SK-N-SH (cell line): ENCODE measurements around the gene PTPRN.

Source experiments
- CHD2 ChIP-seq: fragments of 150-350 bp; IDR thresholded peaks from 2 replicates; pipeline ENCODE4 v1.6.1; 2018; ENCODE audit warnings: low read length; ENCODE audit not compliant: partially characterized antibody
- GABPA ChIP-seq: IDR thresholded peaks from 2 replicates; pipeline ENCODE4 v1.4.0; 2012; ENCODE audit warnings: low read depth, mild to moderate bottlenecking
- MXI1 ChIP-seq: IDR thresholded peaks from 2 replicates; pipeline ENCODE4 v1.6.1; 2012; ENCODE audit warnings: mild to moderate bottlenecking, low read depth, low read length, improper control_type of control experiment
- NFIC ChIP-seq: IDR thresholded peaks from 2 replicates; pipeline ENCODE4 v1.4.0; 2012; ENCODE audit warnings: borderline replicate concordance
- POLR2AphosphoS5 ChIP-seq: IDR thresholded peaks from 2 replicates; pipeline ENCODE4 v1.6.1; 2012; ENCODE audit warnings: low read depth, low read length
- SIN3A ChIP-seq: IDR thresholded peaks from 2 replicates; pipeline ENCODE4 v1.6.1; 2012; ENCODE audit warnings: low read depth, mild to moderate bottlenecking, low read length, moderate library complexity, borderline replicate concordance
- SMC3 ChIP-seq: IDR thresholded peaks from 2 replicates; pipeline ENCODE4 v1.6.1; 2012; ENCODE audit warnings: low read depth, low read length, improper control_type of control experiment
- TF ChIP-seq, protein P1 (sequence below): fragments of 200-600 bp; sonication (generic); IDR thresholded peaks from 2 replicates; pipeline ENCODE4 v1.6.1; 2017; ENCODE audit warnings: antibody characterized with exemption, mild to moderate bottlenecking, moderate library complexity
- TF ChIP-seq, protein P2 (sequence below): fragments of 150-350 bp; IDR thresholded peaks from 2 replicates; pipeline ENCODE4 v1.6.1; 2017; ENCODE audit warnings: antibody characterized with exemption, low read length, low read depth, borderline replicate concordance
- TF ChIP-seq, protein P3 (sequence below): IDR thresholded peaks from 2 replicates; pipeline ENCODE4 v1.6.1; 2012; ENCODE audit warnings: mild to moderate bottlenecking, low read depth, low read length, moderate library complexity
- TF ChIP-seq, protein P4 (sequence below): IDR thresholded peaks from 2 replicates; pipeline ENCODE4; 2012

DNA sequence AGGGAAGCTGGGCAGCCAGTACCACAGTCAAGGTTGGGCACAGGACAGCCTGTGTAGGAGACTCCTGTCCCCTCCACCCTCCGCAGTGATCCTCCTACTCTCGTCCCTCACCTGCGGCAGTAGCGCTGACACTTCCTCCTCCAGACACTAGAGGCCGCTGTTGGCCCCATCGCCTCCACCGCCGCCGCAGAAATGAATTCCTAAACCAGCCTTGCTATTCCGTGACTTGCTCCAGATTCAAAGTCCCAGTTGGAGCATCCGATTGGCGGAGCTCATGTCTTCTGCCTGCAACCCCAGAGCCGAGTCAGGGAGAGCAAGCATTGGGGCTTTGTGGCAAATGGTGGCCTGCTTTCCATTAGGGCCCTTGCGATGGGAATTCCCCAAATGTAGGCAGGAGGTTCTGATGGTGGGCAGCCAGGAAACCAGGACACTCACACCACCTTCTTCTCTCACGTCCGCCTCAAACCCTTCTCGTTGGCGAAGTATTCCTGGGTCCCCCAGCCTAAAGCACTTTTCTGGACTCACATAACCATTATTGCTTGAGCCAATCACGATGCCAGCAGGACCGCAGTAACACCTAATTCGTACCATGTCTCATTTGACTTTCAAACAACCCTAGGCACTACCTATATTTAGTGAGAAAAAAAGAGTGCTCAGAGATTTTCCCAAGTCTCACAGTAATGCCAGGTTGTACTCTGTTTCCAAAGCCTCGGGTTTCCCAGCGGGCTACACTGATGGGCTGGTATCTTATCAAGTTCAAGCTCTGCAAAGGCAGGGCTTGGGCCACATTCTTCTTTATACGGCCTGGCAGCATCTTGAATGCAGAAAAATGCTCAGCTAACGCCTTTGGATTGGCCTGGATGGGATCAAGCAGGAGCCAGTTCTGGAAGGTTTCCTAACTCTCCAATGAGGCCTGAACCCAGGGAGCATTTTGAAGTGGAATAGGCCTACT lies 31.2 kb downstream of the PTPRN start:
- TF ChIP-seq, protein P1, sequence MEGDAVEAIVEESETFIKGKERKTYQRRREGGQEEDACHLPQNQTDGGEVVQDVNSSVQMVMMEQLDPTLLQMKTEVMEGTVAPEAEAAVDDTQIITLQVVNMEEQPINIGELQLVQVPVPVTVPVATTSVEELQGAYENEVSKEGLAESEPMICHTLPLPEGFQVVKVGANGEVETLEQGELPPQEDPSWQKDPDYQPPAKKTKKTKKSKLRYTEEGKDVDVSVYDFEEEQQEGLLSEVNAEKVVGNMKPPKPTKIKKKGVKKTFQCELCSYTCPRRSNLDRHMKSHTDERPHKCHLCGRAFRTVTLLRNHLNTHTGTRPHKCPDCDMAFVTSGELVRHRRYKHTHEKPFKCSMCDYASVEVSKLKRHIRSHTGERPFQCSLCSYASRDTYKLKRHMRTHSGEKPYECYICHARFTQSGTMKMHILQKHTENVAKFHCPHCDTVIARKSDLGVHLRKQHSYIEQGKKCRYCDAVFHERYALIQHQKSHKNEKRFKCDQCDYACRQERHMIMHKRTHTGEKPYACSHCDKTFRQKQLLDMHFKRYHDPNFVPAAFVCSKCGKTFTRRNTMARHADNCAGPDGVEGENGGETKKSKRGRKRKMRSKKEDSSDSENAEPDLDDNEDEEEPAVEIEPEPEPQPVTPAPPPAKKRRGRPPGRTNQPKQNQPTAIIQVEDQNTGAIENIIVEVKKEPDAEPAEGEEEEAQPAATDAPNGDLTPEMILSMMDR = peak; percentile 94
- TF ChIP-seq GABPA (no peak), SIN3A (no peak), NFIC (no peak), CHD2 (peak; percentile 19), SMC3 (peak; percentile 57), POLR2AphosphoS5 (no peak), MXI1 (peak; percentile 20; the same call in 1 of the 2 replicates)
- TF ChIP-seq, protein P2, sequence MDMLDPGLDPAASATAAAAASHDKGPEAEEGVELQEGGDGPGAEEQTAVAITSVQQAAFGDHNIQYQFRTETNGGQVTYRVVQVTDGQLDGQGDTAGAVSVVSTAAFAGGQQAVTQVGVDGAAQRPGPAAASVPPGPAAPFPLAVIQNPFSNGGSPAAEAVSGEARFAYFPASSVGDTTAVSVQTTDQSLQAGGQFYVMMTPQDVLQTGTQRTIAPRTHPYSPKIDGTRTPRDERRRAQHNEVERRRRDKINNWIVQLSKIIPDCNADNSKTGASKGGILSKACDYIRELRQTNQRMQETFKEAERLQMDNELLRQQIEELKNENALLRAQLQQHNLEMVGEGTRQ = no peak
- TF ChIP-seq, protein P3, sequence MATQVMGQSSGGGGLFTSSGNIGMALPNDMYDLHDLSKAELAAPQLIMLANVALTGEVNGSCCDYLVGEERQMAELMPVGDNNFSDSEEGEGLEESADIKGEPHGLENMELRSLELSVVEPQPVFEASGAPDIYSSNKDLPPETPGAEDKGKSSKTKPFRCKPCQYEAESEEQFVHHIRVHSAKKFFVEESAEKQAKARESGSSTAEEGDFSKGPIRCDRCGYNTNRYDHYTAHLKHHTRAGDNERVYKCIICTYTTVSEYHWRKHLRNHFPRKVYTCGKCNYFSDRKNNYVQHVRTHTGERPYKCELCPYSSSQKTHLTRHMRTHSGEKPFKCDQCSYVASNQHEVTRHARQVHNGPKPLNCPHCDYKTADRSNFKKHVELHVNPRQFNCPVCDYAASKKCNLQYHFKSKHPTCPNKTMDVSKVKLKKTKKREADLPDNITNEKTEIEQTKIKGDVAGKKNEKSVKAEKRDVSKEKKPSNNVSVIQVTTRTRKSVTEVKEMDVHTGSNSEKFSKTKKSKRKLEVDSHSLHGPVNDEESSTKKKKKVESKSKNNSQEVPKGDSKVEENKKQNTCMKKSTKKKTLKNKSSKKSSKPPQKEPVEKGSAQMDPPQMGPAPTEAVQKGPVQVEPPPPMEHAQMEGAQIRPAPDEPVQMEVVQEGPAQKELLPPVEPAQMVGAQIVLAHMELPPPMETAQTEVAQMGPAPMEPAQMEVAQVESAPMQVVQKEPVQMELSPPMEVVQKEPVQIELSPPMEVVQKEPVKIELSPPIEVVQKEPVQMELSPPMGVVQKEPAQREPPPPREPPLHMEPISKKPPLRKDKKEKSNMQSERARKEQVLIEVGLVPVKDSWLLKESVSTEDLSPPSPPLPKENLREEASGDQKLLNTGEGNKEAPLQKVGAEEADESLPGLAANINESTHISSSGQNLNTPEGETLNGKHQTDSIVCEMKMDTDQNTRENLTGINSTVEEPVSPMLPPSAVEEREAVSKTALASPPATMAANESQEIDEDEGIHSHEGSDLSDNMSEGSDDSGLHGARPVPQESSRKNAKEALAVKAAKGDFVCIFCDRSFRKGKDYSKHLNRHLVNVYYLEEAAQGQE = no peak
- TF ChIP-seq, protein P4, sequence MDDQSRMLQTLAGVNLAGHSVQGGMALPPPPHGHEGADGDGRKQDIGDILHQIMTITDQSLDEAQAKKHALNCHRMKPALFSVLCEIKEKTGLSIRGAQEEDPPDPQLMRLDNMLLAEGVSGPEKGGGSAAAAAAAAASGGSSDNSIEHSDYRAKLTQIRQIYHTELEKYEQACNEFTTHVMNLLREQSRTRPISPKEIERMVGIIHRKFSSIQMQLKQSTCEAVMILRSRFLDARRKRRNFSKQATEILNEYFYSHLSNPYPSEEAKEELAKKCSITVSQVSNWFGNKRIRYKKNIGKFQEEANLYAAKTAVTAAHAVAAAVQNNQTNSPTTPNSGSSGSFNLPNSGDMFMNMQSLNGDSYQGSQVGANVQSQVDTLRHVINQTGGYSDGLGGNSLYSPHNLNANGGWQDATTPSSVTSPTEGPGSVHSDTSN = no peak
